BLaER1 treated with 17β-estradiol and CSF1 and Interleukin-3, amounts not matched to agents 10 nM and 100 nM (cell line): ENCODE results near the gene DKK3.

Source experiments
- H3K27ac ChIP-seq, 11 experiments: shearing (Covaris generic); formaldehyde crosslinking; 2 replicates each; pipeline ENCODE4 v1.8.1; 2022
- H3K27me3 ChIP-seq, 11 experiments: shearing (Covaris generic); formaldehyde crosslinking; 2 replicates each; pipeline ENCODE4 v1.8.1; 2022
- H3K36me3 ChIP-seq, 11 experiments: shearing (Covaris generic); formaldehyde crosslinking; 2 replicates each; pipeline ENCODE4 v1.8.1; 2022
- H3K4me1 ChIP-seq, 10 experiments: shearing (Covaris generic); formaldehyde crosslinking; 2 replicates each; pipeline ENCODE4 v1.8.1; 2022
- H3K4me2 ChIP-seq, 11 experiments: shearing (Covaris generic); formaldehyde crosslinking; 2 replicates each; pipeline ENCODE4 v1.8.1; 2022
- H3K4me3 ChIP-seq, 10 experiments: shearing (Covaris generic); formaldehyde crosslinking; 2 replicates each; pipeline ENCODE4 v1.8.1; 2022
- H3K9ac ChIP-seq, 11 experiments: shearing (Covaris generic); formaldehyde crosslinking; 2 replicates each; pipeline ENCODE4 v1.8.1; 2022
- H3K9me3 ChIP-seq, 11 experiments: shearing (Covaris generic); formaldehyde crosslinking; replicated peaks in 1 of 11; 2 replicates each; pipeline ENCODE4 v1.8.1; 2022
- H4K20me1 ChIP-seq, 11 experiments: shearing (Covaris generic); formaldehyde crosslinking; 2 replicates each; pipeline ENCODE4 v1.8.1; 2022
- Cebpa-rat ChIP-seq, 11 experiments: shearing (Covaris generic); IDR thresholded peaks; 2 replicates each; pipeline ENCODE4 v1.8.1; 2022

DKK3 gene

DNA sequence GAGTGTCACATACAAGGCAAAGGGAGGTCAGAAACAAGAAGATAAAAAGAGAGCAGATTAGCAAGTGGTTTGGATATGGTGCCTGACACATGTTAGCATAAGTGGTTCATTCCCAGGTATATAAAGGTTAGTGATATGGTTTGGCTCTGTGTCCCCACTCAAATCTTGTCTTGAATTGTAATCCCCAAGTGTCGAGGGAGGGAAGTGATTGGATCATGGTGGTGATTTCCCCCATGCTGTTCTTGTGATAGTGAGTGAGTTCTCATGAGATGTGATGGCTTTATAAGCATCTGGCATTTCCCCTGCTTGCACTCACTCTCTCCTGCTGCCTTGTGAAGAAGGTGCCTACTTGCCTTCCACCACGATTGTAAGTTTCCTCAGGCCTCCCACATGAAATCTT lies 12.1 kb upstream of the DKK3 start:
- no peak overlapping the region for H3K4me3 ChIP-seq
- no peak overlapping the region for H3K9ac ChIP-seq
- H3K36me3 ChIP-seq: peaks cover 0 to 8% (median 0%) of the 10 kb centered on the region in 11 experiments; a peak in 2 of 22 replicates
- H3K27ac ChIP-seq: no peak overlapping the region
- no peaks in the 10 kb centered on the region for H3K27me3 ChIP-seq
- H3K4me1 ChIP-seq: peaks cover 0 to 18% (median 6%) of the 10 kb centered on the region in 10 experiments; a peak in 11 of 20 replicates
- peaks cover 32 to 57% (median 37%) of the 10 kb centered on the region in 11 experiments for H3K9me3 ChIP-seq
- no peak for TF ChIP-seq Cebpa-rat (IDR thresholded peaks at IDR 0.05)
- H3K4me2 ChIP-seq: no peak overlapping the region
- H4K20me1 ChIP-seq: no peaks in the 10 kb centered on the region

DNA sequence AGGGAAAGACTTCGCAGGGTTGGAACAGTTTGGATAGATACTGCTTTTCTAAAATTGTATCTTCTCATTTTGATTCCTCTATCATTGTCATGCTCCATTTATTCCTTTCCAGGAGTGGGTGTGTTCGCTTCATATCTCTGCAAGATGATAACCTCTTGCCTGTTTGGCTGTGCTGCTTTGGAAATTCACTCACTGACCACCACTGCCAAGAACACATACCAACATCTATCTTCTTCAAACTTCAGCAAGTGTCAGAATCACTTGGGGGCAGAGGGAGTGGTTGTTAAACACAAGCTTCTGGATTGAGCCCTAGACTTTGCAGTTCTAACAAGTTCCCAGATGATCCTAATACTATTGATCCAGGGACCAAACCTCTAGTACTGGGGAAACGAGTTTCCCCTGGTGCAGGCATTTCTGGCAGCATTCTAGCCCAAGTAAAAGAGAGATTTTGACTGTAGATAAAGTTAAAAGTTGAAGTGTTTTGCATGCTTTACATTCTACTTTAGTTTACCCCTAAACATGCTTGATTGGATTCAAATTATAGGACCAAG lies 11.5 kb upstream of the DKK3 start:
- peaks cover 0 to 18% (median 6%) of the 10 kb centered on the region in 10 experiments; a peak in 11 of 20 replicates for H3K4me1 ChIP-seq
- H3K9me3 ChIP-seq: peaks cover 26 to 51% (median 31%) of the 10 kb centered on the region in 11 experiments
- H3K27ac ChIP-seq: no peak overlapping the region
- no peaks in the 10 kb centered on the region for H3K27me3 ChIP-seq
- no peak for TF ChIP-seq Cebpa-rat (IDR thresholded peaks at IDR 0.05)
- H4K20me1 ChIP-seq: no peaks in the 10 kb centered on the region
- peaks cover 0 to 5% (median 0%) of the 10 kb centered on the region in 11 experiments; a peak in 2 of 22 replicates for H3K36me3 ChIP-seq
- H3K4me3 ChIP-seq: no peak overlapping the region
- H3K4me2 ChIP-seq: no peak overlapping the region
- no peak overlapping the region for H3K9ac ChIP-seq

DNA sequence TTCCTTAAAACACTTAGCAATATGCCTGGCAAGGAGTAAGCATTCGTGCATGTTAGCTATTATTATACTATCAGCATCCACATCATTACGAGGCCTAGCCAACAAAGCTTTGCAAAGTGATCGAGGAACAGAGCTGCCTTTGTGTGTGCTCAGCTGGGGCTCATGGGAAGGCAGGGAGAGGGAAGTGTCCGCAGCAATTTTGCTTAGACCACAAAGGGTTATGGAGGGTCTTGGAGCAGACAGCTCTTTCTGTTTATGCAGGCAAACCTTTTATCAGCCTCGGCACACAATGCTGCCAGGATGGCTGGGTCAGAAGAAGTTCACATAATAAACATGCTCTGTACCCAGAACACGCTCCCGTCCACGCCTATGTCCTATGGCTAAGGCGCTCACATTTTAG lies 10.9 kb upstream of the DKK3 start:
- TF ChIP-seq Cebpa-rat (IDR thresholded peaks at IDR 0.05): no peak
- H3K27ac ChIP-seq: no peak overlapping the region
- no peak overlapping the region for H3K4me2 ChIP-seq
- H4K20me1 ChIP-seq: no peaks in the 10 kb centered on the region
- peaks cover 20 to 45% (median 25%) of the 10 kb centered on the region in 11 experiments for H3K9me3 ChIP-seq
- H3K4me3 ChIP-seq: no peak overlapping the region
- H3K36me3 ChIP-seq: peaks cover 0 to 5% (median 0%) of the 10 kb centered on the region in 11 experiments; a peak in 1 of 22 replicates
- H3K4me1 ChIP-seq: peaks cover 0 to 15% (median 6%) of the 10 kb centered on the region in 10 experiments; a peak in 11 of 20 replicates
- H3K9ac ChIP-seq: no peak overlapping the region
- H3K27me3 ChIP-seq: no peaks in the 10 kb centered on the region

DNA sequence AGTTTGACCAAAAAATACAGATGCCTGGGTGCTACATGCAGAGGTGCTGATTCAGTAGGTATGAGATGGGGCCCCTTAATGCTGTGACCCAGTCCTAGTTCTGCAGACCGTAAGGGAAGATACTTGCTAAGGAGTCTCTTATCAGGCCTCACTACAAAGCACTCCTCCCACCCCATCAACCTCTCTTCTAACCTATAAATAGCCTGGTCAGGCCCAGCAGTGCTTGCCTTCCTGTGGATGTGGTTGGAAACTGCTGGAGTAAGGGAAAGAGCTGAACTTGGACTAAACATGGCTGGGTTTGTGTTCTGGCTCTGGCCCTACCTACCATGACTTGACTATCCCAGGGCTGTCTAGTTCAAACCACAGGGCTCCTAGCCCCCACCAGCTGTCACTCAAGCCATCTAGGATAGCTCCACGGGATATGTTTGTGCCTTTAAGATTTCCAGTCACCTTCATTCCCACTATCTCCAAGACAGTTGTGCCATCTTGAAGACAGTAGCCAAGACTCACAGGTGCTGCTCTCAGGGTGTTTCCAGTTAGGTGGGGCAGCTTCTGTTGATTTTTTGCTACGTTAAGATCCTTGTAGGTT lies 9.5 kb upstream of the DKK3 start:
- Histone ChIP-seq H3K4me2 (peak overlapping the region in 8 of 11 experiments; percentile 9 to 34 (median 26); a peak in 9 of 22 replicates), H3K4me1 (peaks cover 0 to 7% (median 5%) of the 10 kb centered on the region in 10 experiments; a peak in 8 of 20 replicates), H3K9ac (no peak overlapping the region), H3K27me3 (no peaks in the 10 kb centered on the region), H3K27ac (no peak overlapping the region), H3K9me3 (peaks cover 6 to 33% (median 11%) of the 10 kb centered on the region in 11 experiments; a peak in 21 of 22 replicates), H3K4me3 (no peak overlapping the region), H3K36me3 (no peaks in the 10 kb centered on the region), H4K20me1 (no peaks in the 10 kb centered on the region)
- TF ChIP-seq Cebpa-rat (IDR thresholded peaks at IDR 0.05): no peak

- no peaks in the 10 kb centered on the region for H3K27me3 ChIP-seq
- H3K36me3 ChIP-seq: no peaks in the 10 kb centered on the region
- no peaks in the 10 kb centered on the region for H4K20me1 ChIP-seq
- H3K9me3 ChIP-seq: peaks cover under 1 to 28% (median 4%) of the 10 kb centered on the region in 11 experiments; a peak in 17 of 22 replicates
- no peak overlapping the region for H3K9ac ChIP-seq
- H3K4me2 ChIP-seq: no peak overlapping the region
- peaks cover 0 to 7% (median 5%) of the 10 kb centered on the region in 10 experiments; a peak in 8 of 20 replicates for H3K4me1 ChIP-seq
- H3K27ac ChIP-seq: no peak overlapping the region
- no peak overlapping the region for H3K4me3 ChIP-seq
- no peak for TF ChIP-seq Cebpa-rat (IDR thresholded peaks at IDR 0.05)
Observed at GRCh38 chr11:12017243-12017678, 8.8 kb upstream of the DKK3 start.

DNA sequence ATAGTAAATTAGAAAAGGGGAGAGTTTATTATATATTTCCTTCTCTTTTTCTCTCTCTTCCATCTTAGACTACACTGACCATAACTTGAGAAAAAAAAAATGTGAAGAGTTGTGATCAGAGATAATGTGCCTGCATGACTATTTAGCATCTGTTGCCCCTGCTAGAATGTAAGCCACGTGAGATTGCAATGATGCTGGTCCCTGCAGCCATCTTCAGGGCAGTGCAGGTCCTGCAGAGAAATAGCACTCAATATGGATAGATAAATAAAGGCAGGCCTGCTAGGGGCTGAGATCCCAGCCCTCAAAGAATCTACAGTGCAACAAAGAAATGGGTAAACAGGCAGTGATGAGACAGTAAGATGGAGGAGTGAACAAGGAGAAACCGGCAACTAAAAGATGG lies 7.8 kb upstream of the DKK3 start:
- no peak for TF ChIP-seq Cebpa-rat (IDR thresholded peaks at IDR 0.05)
- Histone ChIP-seq H3K27ac (no peak overlapping the region), H3K4me3 (no peak overlapping the region)

GRCh38 chr11:12015486-12015885 lies 7.1 kb upstream of the DKK3 start:
- H4K20me1 ChIP-seq: no peaks in the 10 kb centered on the region
- no peak overlapping the region for H3K4me3 ChIP-seq
- peaks cover 0 to 7% (median 5%) of the 10 kb centered on the region in 10 experiments; a peak in 8 of 20 replicates for H3K4me1 ChIP-seq
- no peak overlapping the region for H3K4me2 ChIP-seq
- no peak for TF ChIP-seq Cebpa-rat (IDR thresholded peaks at IDR 0.05)
- no peaks in the 10 kb centered on the region for H3K36me3 ChIP-seq
- peaks cover 0 to 13% (median 3%) of the 10 kb centered on the region in 11 experiments; a peak in 7 of 22 replicates for H3K9me3 ChIP-seq
- H3K27ac ChIP-seq: no peak overlapping the region
- H3K27me3 ChIP-seq: peaks cover 6 to 13% (median 9%) of the 10 kb centered on the region in 11 experiments; a peak in 19 of 22 replicates
- no peak overlapping the region for H3K9ac ChIP-seq

More for the DNA sequence above, 7.8 kb upstream of the DKK3 start:
- Histone ChIP-seq H3K27me3 (peaks cover 0 to 6% (median 1%) of the 10 kb centered on the region in 11 experiments; a peak in 11 of 22 replicates), H3K36me3 (no peaks in the 10 kb centered on the region), H3K9ac (no peak overlapping the region), H4K20me1 (no peaks in the 10 kb centered on the region), H3K9me3 (peaks cover 0 to 18% (median 2%) of the 10 kb centered on the region in 11 experiments; a peak in 7 of 22 replicates), H3K4me2 (no peak overlapping the region), H3K4me1 (peaks cover 0 to 7% (median 5%) of the 10 kb centered on the region in 10 experiments; a peak in 8 of 20 replicates)

- Histone ChIP-seq H3K4me3 (no peak overlapping the region), H4K20me1 (no peaks in the 10 kb centered on the region), H3K27ac (no peak overlapping the region), H3K9ac (no peak overlapping the region), H3K9me3 (peaks cover 0 to 19% (median 11%) of the 10 kb centered on the region in 11 experiments; a peak in 17 of 22 replicates), H3K4me2 (no peak overlapping the region), H3K4me1 (peaks cover 0 to 7% (median 5%) of the 10 kb centered on the region in 10 experiments; a peak in 8 of 20 replicates), H3K36me3 (no peaks in the 10 kb centered on the region), H3K27me3 (peaks cover 22 to 30% (median 26%) of the 10 kb centered on the region in 11 experiments)
- no peak for TF ChIP-seq Cebpa-rat (IDR thresholded peaks at IDR 0.05)
Observed at GRCh38 chr11:12013781-12014180, 5.4 kb upstream of the DKK3 start.

DNA sequence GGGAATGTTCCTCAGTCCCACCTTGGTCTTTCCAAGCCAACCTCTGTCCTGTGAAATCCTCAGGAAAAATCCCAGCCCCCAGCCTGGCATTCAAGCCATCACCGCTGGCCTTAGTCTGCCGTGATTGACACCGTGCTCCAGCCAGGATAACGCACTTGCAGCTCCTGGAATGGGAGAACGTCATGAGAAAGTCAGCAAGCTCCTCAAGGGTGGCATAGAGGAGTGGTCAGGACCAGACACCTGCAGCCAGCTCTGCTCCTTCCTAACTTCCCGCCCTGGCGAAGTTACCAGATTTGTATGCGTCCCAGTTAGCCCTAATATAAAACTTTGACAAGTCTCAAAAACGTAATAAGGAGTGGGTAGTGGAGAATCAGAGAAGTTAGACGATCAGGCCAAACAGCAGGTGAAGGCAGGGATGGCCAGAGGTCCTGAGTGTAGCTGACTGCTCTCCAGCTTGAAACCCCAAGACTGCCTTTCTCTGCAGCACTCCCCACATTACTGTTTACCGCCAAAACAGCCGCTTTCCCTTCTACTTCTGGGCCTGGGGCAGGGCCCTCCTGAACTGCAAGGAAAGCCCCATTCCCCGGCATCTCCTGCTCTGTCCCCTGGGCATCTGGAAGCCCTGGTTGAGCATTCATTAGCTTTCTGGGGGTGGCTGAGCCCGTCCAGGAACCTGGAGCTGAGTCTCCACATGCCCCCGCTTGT lies 1.3 kb upstream of the DKK3 start:
- no peaks in the 10 kb centered on the region for H3K36me3 ChIP-seq
- peaks cover 13 to 37% (median 27%) of the 10 kb centered on the region in 11 experiments; a peak in 21 of 22 replicates for H3K9me3 ChIP-seq
- no peak overlapping the region for H3K4me2 ChIP-seq
- TF ChIP-seq Cebpa-rat (IDR thresholded peaks at IDR 0.05): no peak
- H3K9ac ChIP-seq: no peak overlapping the region
- peaks cover 48 to 61% (median 55%) of the 10 kb centered on the region in 11 experiments for H3K27me3 ChIP-seq
- H3K4me3 ChIP-seq: no peak overlapping the region
- no peak overlapping the region for H3K27ac ChIP-seq
- peaks cover 0 to 4% (median 0%) of the 10 kb centered on the region in 10 experiments; a peak in 2 of 20 replicates for H3K4me1 ChIP-seq
- no peaks in the 10 kb centered on the region for H4K20me1 ChIP-seq
